ENCODE results near the gene VWC2L.

DNA sequence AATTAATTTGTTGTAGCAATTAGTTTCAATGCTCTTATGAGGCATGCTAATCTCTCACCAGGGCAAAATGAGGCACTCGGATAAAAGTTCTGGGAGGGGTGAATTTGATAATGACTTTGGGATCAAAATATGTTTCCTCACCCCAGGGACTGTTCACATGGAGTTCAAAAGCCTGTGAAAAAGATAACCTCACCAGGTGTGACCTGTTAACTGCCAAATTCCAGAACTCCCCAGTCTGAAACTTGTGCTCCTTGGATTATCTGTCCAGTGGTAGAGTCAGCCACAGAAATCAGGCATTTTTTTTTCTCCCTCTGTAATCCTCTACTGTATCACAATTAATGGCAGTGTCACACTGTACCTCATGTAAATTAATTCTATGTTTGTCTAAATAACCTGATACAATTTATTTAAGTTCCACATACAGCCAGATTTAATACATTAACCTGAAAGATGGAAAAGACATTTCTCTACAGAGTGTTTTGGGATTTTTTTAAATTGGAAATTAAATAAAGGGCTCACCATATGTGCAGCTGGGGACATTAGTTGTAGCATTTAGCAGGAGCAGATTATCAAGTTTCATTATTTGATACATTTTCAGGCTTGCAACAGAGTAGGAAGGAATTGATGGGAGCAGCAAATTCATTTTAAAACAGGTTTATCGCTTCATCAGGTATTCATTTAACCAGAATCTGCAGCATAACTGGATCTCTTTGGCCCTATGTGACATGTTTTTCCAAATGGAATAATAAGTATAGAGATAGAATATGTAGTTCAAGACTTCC lies 191.2 kb downstream of the VWC2L start:
- TF ChIP-seq CTCF (conservative IDR thresholded peaks at IDR 0.05; ENCODE audit: low read depth, low read length) = no peak
- no peak for TF ChIP-seq EZH2 (IDR thresholded peaks at IDR 0.05; ENCODE audit: borderline replicate concordance, low read depth, low read length, poor library complexity, severe bottlenecking)
